ENCODE data around the gene PARD3. TPM values are rescaled to one million over a fixed set of nuclear protein-coding genes. Genes with fewer than 3 reads are reported as not detected.
"Not testable (repeated sequence)": the region's sequence is repeated elsewhere in the genome, so short reads cannot be mapped to it uniquely, and the experiment has no call there.

The PARD3 gene
- total RNA-seq, 2 donors from 2014 or later: 31.6 to 41.6 TPM

DNA sequence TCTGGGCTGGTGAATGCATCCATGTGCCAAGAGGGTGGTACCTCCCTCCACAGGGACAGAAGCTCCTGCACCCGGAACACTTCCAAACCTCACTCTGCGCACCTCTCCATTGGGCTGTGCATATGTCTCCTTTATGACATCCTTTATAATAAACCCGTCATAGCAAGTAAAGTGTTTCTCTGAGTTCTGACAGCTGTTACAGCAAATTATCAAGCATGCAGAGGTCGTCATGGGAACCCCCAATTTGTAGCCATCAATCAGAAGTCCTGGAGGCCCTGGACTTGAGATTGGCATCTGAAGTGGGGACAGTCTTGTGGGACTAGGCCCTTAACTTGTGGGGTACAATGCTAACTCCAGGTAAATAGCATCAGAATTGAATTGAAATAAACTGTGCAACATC is 29.4 kb upstream of the PARD3 start:
- Histone ChIP-seq H3K9me3 (no peaks in the 10 kb centered on the region), H3K36me3 (no peaks in the 10 kb centered on the region), H3K4me3 (no peak overlapping the region), H3K27ac (no peak overlapping the region), H3K4me1 (no peaks in the 10 kb centered on the region), H3K27me3 (no peaks in the 10 kb centered on the region)
- TF ChIP-seq, protein P1, sequence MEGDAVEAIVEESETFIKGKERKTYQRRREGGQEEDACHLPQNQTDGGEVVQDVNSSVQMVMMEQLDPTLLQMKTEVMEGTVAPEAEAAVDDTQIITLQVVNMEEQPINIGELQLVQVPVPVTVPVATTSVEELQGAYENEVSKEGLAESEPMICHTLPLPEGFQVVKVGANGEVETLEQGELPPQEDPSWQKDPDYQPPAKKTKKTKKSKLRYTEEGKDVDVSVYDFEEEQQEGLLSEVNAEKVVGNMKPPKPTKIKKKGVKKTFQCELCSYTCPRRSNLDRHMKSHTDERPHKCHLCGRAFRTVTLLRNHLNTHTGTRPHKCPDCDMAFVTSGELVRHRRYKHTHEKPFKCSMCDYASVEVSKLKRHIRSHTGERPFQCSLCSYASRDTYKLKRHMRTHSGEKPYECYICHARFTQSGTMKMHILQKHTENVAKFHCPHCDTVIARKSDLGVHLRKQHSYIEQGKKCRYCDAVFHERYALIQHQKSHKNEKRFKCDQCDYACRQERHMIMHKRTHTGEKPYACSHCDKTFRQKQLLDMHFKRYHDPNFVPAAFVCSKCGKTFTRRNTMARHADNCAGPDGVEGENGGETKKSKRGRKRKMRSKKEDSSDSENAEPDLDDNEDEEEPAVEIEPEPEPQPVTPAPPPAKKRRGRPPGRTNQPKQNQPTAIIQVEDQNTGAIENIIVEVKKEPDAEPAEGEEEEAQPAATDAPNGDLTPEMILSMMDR (IDR thresholded peaks at IDR 0.05): no peak
- DNase-seq (ENCODE audit: low spot score): no peak

DNA sequence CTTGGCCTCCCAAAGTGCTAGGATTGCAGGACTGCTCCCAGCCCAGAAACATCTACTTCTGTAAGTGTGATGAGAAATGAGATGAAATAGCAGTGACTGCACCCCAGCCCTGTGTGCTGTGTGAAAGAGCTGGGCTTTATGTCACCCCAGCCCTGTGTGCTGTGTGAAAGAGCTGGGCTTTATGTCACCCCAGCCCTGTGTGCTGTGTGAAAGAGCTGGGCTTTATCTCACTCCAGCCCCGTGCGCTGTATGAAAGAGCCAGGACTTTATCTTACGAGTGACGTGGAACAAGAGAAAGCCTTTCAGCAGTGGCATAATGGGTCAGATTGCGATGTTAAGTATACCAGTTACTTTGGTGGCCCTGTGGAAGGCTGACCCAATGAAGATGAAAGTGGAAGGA is 28.4 kb upstream of the PARD3 start:
- H3K9me3 ChIP-seq; DNase-seq (ENCODE audit: low spot score); H3K27me3 ChIP-seq; H3K4me3 ChIP-seq; H3K27ac ChIP-seq; H3K4me1 ChIP-seq; H3K36me3 ChIP-seq: not testable (repeated sequence)

DNA sequence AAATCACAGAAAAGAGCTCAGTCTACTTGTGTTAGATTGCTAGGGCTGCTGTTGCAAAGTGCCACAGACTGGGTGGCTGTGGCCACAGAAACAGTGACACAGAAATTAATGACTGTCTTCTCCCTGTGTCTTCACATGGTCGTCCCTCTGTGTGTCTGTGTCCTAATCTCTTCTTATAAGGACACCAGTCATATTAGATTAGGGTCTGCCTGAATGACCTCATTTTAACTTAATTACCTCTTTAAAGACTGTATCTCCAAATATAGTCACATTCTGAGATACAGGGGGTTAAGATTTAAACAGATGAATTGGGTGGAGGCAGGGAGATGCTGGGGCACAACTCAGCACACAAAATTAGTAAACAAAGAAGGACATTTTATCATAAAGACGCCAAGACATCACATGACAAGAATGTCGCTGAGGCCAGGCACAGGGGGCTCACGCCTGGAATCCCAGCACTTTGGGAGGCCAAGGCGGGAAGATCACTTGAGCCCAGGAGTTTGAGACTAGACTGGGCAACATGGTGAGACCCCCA is 23.3 kb upstream of the PARD3 start:
- Histone ChIP-seq H3K27ac (no peak overlapping the region), H3K9me3 (no peaks in the 10 kb centered on the region), H3K27me3 (no peaks in the 10 kb centered on the region), H3K36me3 (no peaks in the 10 kb centered on the region), H3K4me3 (no peak overlapping the region), H3K4me1 (no peaks in the 10 kb centered on the region)
- TF ChIP-seq, protein P1 (IDR thresholded peaks at IDR 0.05): no peak
- no peak for DNase-seq (ENCODE audit: low spot score)

GRCh38 chr10:34835908-34836508 is 20.9 kb upstream of the PARD3 start:
- TF ChIP-seq, protein P1 (IDR thresholded peaks at IDR 0.05): no peak
- no peak overlapping the region for H3K27ac ChIP-seq
- H3K27me3 ChIP-seq: no peaks in the 10 kb centered on the region
- H3K9me3 ChIP-seq: no peaks in the 10 kb centered on the region
- DNase-seq (ENCODE audit: low spot score): no peak
- no peaks in the 10 kb centered on the region for H3K36me3 ChIP-seq
- H3K4me3 ChIP-seq: no peak overlapping the region
- H3K4me1 ChIP-seq: no peaks in the 10 kb centered on the region

- no peak for DNase-seq (ENCODE audit: low spot score)
- Histone ChIP-seq H3K27ac (no peak overlapping the region), H3K4me3 (no peak overlapping the region), H3K9me3 (no peaks in the 10 kb centered on the region), H3K36me3 (no peaks in the 10 kb centered on the region), H3K4me1 (no peaks in the 10 kb centered on the region), H3K27me3 (no peaks in the 10 kb centered on the region)
- TF ChIP-seq, protein P1 (IDR thresholded peaks at IDR 0.05): no peak
These were observed 19.2 kb upstream of the PARD3 start for GRCh38 chr10:34834274-34834673.

- Histone ChIP-seq H3K27ac (no peak overlapping the region), H3K36me3 (no peaks in the 10 kb centered on the region), H3K4me1 (no peaks in the 10 kb centered on the region), H3K4me3 (no peak overlapping the region), H3K9me3 (no peaks in the 10 kb centered on the region), H3K27me3 (no peaks in the 10 kb centered on the region)
- no peak for DNase-seq (ENCODE audit: low spot score)
- TF ChIP-seq, protein P1 (IDR thresholded peaks at IDR 0.05): no peak
These were observed 15.2 kb upstream of the PARD3 start for GRCh38 chr10:34830217-34830822.
